ENCODE data around the gene URI1. TPM values are rescaled to one million over a fixed set of nuclear protein-coding genes. Genes with fewer than 3 reads are reported as not detected.

Gene URI1
- polyA plus RNA-seq, 2 donors, result 12.7 to 25.8 TPM

- Histone ChIP-seq H3K9me3 (ENCODE audit: control insufficient read depth in 2 of 2, insufficient read depth in 1 of 2, low read depth in 1 of 2, low read length in 1 of 2) (no peaks in the 10 kb centered on the region), H3K4me1 (ENCODE audit: control insufficient read depth in 2 of 2, insufficient read depth in 2 of 2, low read length in 1 of 2) (no peaks in the 10 kb centered on the region), H3K4me3 (ENCODE audit: low read depth in 1 of 2, low read length in 2 of 2) (no peak overlapping the region), H3K36me3 (ENCODE audit: control insufficient read depth in 2 of 2, insufficient read depth in 2 of 2, low read length in 1 of 2) (no peaks in the 10 kb centered on the region), H3K27me3 (ENCODE audit: control insufficient read depth in 1 of 2, insufficient read depth in 2 of 2, low read length in 2 of 2) (no peaks in the 10 kb centered on the region), H3K27ac (ENCODE audit: low read depth in 2 of 2, low read length in 1 of 2) (no peak overlapping the region)
- 82 to 91% methylated on average over 6 of the region's 6 CpGs for WGBS, 2 donors
Measured at GRCh38 chr19:29918891-29919290, 23.1 kb upstream of the URI1 start.

GRCh38 chr19:29922972-29923371, 19.1 kb upstream of the URI1 start:
- H3K27me3 ChIP-seq (ENCODE audit: control insufficient read depth in 1 of 2, insufficient read depth in 2 of 2, low read length in 2 of 2), result no peaks in the 10 kb centered on the region
- no peaks in the 10 kb centered on the region for H3K9me3 ChIP-seq (ENCODE audit: control insufficient read depth in 2 of 2, insufficient read depth in 1 of 2, low read depth in 1 of 2, low read length in 1 of 2)
- H3K36me3 ChIP-seq (ENCODE audit: control insufficient read depth in 2 of 2, insufficient read depth in 2 of 2, low read length in 1 of 2), result no peaks in the 10 kb centered on the region
- no peak overlapping the region for H3K4me3 ChIP-seq (ENCODE audit: low read depth in 1 of 2, low read length in 2 of 2)
- no peak overlapping the region for H3K27ac ChIP-seq (ENCODE audit: low read depth in 2 of 2, low read length in 1 of 2)
- WGBS, 2 donors, result 90 to 95% methylated on average over 4 of the region's 4 CpGs
- no peaks in the 10 kb centered on the region for H3K4me1 ChIP-seq (ENCODE audit: control insufficient read depth in 2 of 2, insufficient read depth in 2 of 2, low read length in 1 of 2)

GRCh38 chr19:29923653-29924052, 18.4 kb upstream of the URI1 start:
- 67 to 71% methylated on average over 4 of the region's 4 CpGs for WGBS, 2 donors
- Histone ChIP-seq H3K27me3 (ENCODE audit: control insufficient read depth in 1 of 2, insufficient read depth in 2 of 2, low read length in 2 of 2) (no peaks in the 10 kb centered on the region), H3K4me3 (ENCODE audit: low read depth in 1 of 2, low read length in 2 of 2) (no peak overlapping the region)

GRCh38 chr19:29926031-29926430, 16.0 kb upstream of the URI1 start:
- no peaks in the 10 kb centered on the region for H3K4me1 ChIP-seq (ENCODE audit: control insufficient read depth in 2 of 2, insufficient read depth in 2 of 2, low read length in 1 of 2)
- no peak overlapping the region for H3K27ac ChIP-seq (ENCODE audit: low read depth in 2 of 2, low read length in 1 of 2)
- no peaks in the 10 kb centered on the region for H3K36me3 ChIP-seq (ENCODE audit: control insufficient read depth in 2 of 2, insufficient read depth in 2 of 2, low read length in 1 of 2)
- no peak overlapping the region for H3K4me3 ChIP-seq (ENCODE audit: low read depth in 1 of 2, low read length in 2 of 2)
- H3K27me3 ChIP-seq (ENCODE audit: control insufficient read depth in 1 of 2, insufficient read depth in 2 of 2, low read length in 2 of 2), result no peaks in the 10 kb centered on the region
- H3K9me3 ChIP-seq (ENCODE audit: control insufficient read depth in 2 of 2, insufficient read depth in 1 of 2, low read depth in 1 of 2, low read length in 1 of 2), result no peaks in the 10 kb centered on the region
- 68 to 74% methylated on average over 1 of the region's 1 CpG for WGBS, 2 donors

More at GRCh38 chr19:29923653-29924052, 18.4 kb upstream of the URI1 start:
- Histone ChIP-seq H3K36me3 (ENCODE audit: control insufficient read depth in 2 of 2, insufficient read depth in 2 of 2, low read length in 1 of 2) (no peaks in the 10 kb centered on the region), H3K4me1 (ENCODE audit: control insufficient read depth in 2 of 2, insufficient read depth in 2 of 2, low read length in 1 of 2) (no peaks in the 10 kb centered on the region), H3K27ac (ENCODE audit: low read depth in 2 of 2, low read length in 1 of 2) (no peak overlapping the region), H3K9me3 (ENCODE audit: control insufficient read depth in 2 of 2, insufficient read depth in 1 of 2, low read depth in 1 of 2, low read length in 1 of 2) (no peaks in the 10 kb centered on the region)

- Histone ChIP-seq H3K27ac (ENCODE audit: low read depth in 2 of 2, low read length in 1 of 2) (no peak overlapping the region), H3K27me3 (ENCODE audit: control insufficient read depth in 1 of 2, insufficient read depth in 2 of 2, low read length in 2 of 2) (no peaks in the 10 kb centered on the region), H3K36me3 (ENCODE audit: control insufficient read depth in 2 of 2, insufficient read depth in 2 of 2, low read length in 1 of 2) (no peaks in the 10 kb centered on the region), H3K4me1 (ENCODE audit: control insufficient read depth in 2 of 2, insufficient read depth in 2 of 2, low read length in 1 of 2) (no peaks in the 10 kb centered on the region), H3K9me3 (ENCODE audit: control insufficient read depth in 2 of 2, insufficient read depth in 1 of 2, low read depth in 1 of 2, low read length in 1 of 2) (no peaks in the 10 kb centered on the region), H3K4me3 (ENCODE audit: low read depth in 1 of 2, low read length in 2 of 2) (no peak overlapping the region)
- 64 to 74% methylated on average over 5 of the region's 5 CpGs for WGBS, 2 donors
Measured at GRCh38 chr19:29926801-29927200, 15.2 kb upstream of the URI1 start.

GRCh38 chr19:29927944-29928625, 14.0 kb upstream of the URI1 start:
- Histone ChIP-seq H3K9me3 (ENCODE audit: control insufficient read depth in 2 of 2, insufficient read depth in 1 of 2, low read depth in 1 of 2, low read length in 1 of 2) (no peaks in the 10 kb centered on the region), H3K27ac (ENCODE audit: low read depth in 2 of 2, low read length in 1 of 2) (no peak overlapping the region), H3K27me3 (ENCODE audit: control insufficient read depth in 1 of 2, insufficient read depth in 2 of 2, low read length in 2 of 2) (no peaks in the 10 kb centered on the region), H3K4me1 (ENCODE audit: control insufficient read depth in 2 of 2, insufficient read depth in 2 of 2, low read length in 1 of 2) (no peaks in the 10 kb centered on the region), H3K4me3 (ENCODE audit: low read depth in 1 of 2, low read length in 2 of 2) (no peak overlapping the region), H3K36me3 (ENCODE audit: control insufficient read depth in 2 of 2, insufficient read depth in 2 of 2, low read length in 1 of 2) (no peaks in the 10 kb centered on the region)
- WGBS, 2 donors, result 58 to 65% methylated on average over 14 of the region's 14 CpGs

- no peaks in the 10 kb centered on the region for H3K27me3 ChIP-seq (ENCODE audit: control insufficient read depth in 1 of 2, insufficient read depth in 2 of 2, low read length in 2 of 2)
- 56 to 58% methylated on average over 1 of the region's 1 CpG for WGBS, 2 donors
- H3K4me1 ChIP-seq (ENCODE audit: control insufficient read depth in 2 of 2, insufficient read depth in 2 of 2, low read length in 1 of 2), result no peaks in the 10 kb centered on the region
- H3K4me3 ChIP-seq (ENCODE audit: low read depth in 1 of 2, low read length in 2 of 2), result no peak overlapping the region
- H3K36me3 ChIP-seq (ENCODE audit: control insufficient read depth in 2 of 2, insufficient read depth in 2 of 2, low read length in 1 of 2), result no peaks in the 10 kb centered on the region
- H3K27ac ChIP-seq (ENCODE audit: low read depth in 2 of 2, low read length in 1 of 2), result no peak overlapping the region
- no peaks in the 10 kb centered on the region for H3K9me3 ChIP-seq (ENCODE audit: control insufficient read depth in 2 of 2, insufficient read depth in 1 of 2, low read depth in 1 of 2, low read length in 1 of 2)
Measured at GRCh38 chr19:29928831-29929230, 13.2 kb upstream of the URI1 start.

- Histone ChIP-seq H3K27me3 (ENCODE audit: control insufficient read depth in 1 of 2, insufficient read depth in 2 of 2, low read length in 2 of 2) (no peaks in the 10 kb centered on the region), H3K27ac (ENCODE audit: low read depth in 2 of 2, low read length in 1 of 2) (no peak overlapping the region), H3K9me3 (ENCODE audit: control insufficient read depth in 2 of 2, insufficient read depth in 1 of 2, low read depth in 1 of 2, low read length in 1 of 2) (peaks cover 0 to 3% of the 10 kb centered on the region in 2 donors), H3K4me1 (ENCODE audit: control insufficient read depth in 2 of 2, insufficient read depth in 2 of 2, low read length in 1 of 2) (no peaks in the 10 kb centered on the region), H3K36me3 (ENCODE audit: control insufficient read depth in 2 of 2, insufficient read depth in 2 of 2, low read length in 1 of 2) (no peaks in the 10 kb centered on the region), H3K4me3 (ENCODE audit: low read depth in 1 of 2, low read length in 2 of 2) (no peak overlapping the region)
- WGBS, 2 donors, result 72 to 84% methylated on average over 3 of the region's 3 CpGs
Measured at GRCh38 chr19:29934257-29934656, 7.8 kb upstream of the URI1 start.

GRCh38 chr19:29934781-29935180, 7.3 kb upstream of the URI1 start:
- Histone ChIP-seq H3K36me3 (ENCODE audit: control insufficient read depth in 2 of 2, insufficient read depth in 2 of 2, low read length in 1 of 2) (no peaks in the 10 kb centered on the region), H3K9me3 (ENCODE audit: control insufficient read depth in 2 of 2, insufficient read depth in 1 of 2, low read depth in 1 of 2, low read length in 1 of 2) (peaks cover 0 to 3% of the 10 kb centered on the region in 2 donors), H3K27ac (ENCODE audit: low read depth in 2 of 2, low read length in 1 of 2) (no peak overlapping the region), H3K27me3 (ENCODE audit: control insufficient read depth in 1 of 2, insufficient read depth in 2 of 2, low read length in 2 of 2) (no peaks in the 10 kb centered on the region), H3K4me1 (ENCODE audit: control insufficient read depth in 2 of 2, insufficient read depth in 2 of 2, low read length in 1 of 2) (no peaks in the 10 kb centered on the region), H3K4me3 (ENCODE audit: low read depth in 1 of 2, low read length in 2 of 2) (no peak overlapping the region)
- 86 to 96% methylated on average over 1 of the region's 1 CpG for WGBS, 2 donors

GRCh38 chr19:29936409-29936808, 5.6 kb upstream of the URI1 start:
- H3K4me3 ChIP-seq (ENCODE audit: low read depth in 1 of 2, low read length in 2 of 2), result no peak overlapping the region
- H3K27ac ChIP-seq (ENCODE audit: low read depth in 2 of 2, low read length in 1 of 2), result no peak overlapping the region
- H3K36me3 ChIP-seq (ENCODE audit: control insufficient read depth in 2 of 2, insufficient read depth in 2 of 2, low read length in 1 of 2), result no peaks in the 10 kb centered on the region
- H3K9me3 ChIP-seq (ENCODE audit: control insufficient read depth in 2 of 2, insufficient read depth in 1 of 2, low read depth in 1 of 2, low read length in 1 of 2), result peaks cover 0 to 3% of the 10 kb centered on the region in 2 donors
- WGBS, 2 donors, result 90 to 94% methylated on average over 3 of the region's 3 CpGs
- peaks cover 0 to 2% of the 10 kb centered on the region in 2 donors for H3K4me1 ChIP-seq (ENCODE audit: control insufficient read depth in 2 of 2, insufficient read depth in 2 of 2, low read length in 1 of 2)
- no peaks in the 10 kb centered on the region for H3K27me3 ChIP-seq (ENCODE audit: control insufficient read depth in 1 of 2, insufficient read depth in 2 of 2, low read length in 2 of 2)
